NT2/D1 (cell line): ENCODE data around the gene MYO5A.

Experiments used
- SUZ12 ChIP-seq: IDR thresholded peaks from 2 replicates; pipeline ENCODE4 v1.6.1; 2011; ENCODE audit not compliant: insufficient read length, insufficient read depth; ENCODE audit errors: extremely low read depth
- YY1 ChIP-seq: IDR thresholded peaks from 2 replicates; pipeline ENCODE4 v1.6.1; 2011; ENCODE audit not compliant: insufficient read length, insufficient read depth

DNA sequence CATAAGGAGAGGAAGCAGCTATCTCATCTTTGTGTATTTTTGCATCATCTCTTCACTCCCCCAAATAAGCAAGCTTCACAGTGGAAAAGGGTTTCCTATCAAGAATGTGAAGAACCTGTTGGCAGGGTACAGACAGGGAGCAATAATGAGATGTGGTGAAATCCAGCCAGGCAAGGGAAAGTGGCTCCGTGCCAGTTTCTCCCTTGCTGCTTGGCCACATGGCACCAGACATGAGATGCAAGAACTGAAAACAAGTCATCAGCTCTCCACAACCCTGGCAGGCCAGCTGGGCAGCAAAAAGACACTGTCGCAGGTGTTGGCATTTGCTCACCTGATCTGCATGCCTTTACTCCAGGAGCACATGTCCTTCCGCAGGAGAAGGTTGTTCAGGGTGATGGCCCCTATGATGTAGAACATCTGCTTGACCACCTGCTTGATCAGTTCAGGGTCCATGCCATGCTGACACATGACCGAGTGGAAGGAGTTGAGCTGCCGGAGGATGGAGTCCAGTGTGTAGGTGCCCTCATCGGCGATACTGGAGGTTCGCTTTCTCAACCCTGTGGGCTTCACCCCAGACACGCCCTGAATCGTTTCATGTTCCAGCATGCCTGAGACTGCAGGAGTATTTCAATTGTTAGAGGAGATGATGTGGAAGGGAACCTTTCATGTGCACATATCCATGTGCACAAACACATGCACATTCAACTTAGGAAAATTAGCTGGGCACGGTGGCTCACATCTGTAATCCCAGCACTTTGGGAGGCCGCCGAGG is 209.8 kb downstream of the MYO5A start:
- TF ChIP-seq YY1 (no peak), SUZ12 (no peak)
